GM12878 (cell line): ENCODE results near the gene PTGR3. TPM values are rescaled to one million over a fixed set of nuclear protein-coding genes. Genes with fewer than 3 reads are reported as not detected.

Experiments used
- ATAC-seq: fragments of 200-7000 bp; cut with Tn5 transposase; 3 replicates; pipeline ENCODE4 v1.9.1; 2020; ENCODE audit warnings: mild to moderate bottlenecking, moderate library complexity
- BruUV-seq: library from RNA; stranded (reverse); fragments of 400-500 nt; replicated peaks from 2 replicates; lab custom pipeline; 2021; lab: Mats Ljungman, UMichigan
- CTCF ChIA-PET: fragments of 300-600 bp; sonication (Branson Sonifier 250); formaldehyde crosslinking; extraction: SDS; loops from one replicate; lab custom pipeline; 2021; ENCODE audit warnings: inconsistent platforms; lab: Yijun Ruan, JAX
- POLR2A ChIA-PET: fragments of 350-600 bp; formaldehyde crosslinking; extraction: SDS; loops from one replicate; lab custom pipeline; 2021; ENCODE audit warnings: inconsistent platforms; lab: Charles Lee
- RAD21 ChIA-PET: fragments of 300-600 bp; sonication (Branson Sonifier 250); formaldehyde crosslinking; loops from one replicate; lab custom pipeline; 2023; ENCODE audit warnings: antibody characterized with exemption; ENCODE audit not compliant: unreplicated experiment; lab: Charles Lee
- SMC1A ChIA-PET: fragments of 300-600 bp; sonication (Branson Sonifier 250); formaldehyde crosslinking; loops from one replicate; lab custom pipeline; 2023; ENCODE audit not compliant: unreplicated experiment, uncharacterized antibody; lab: Charles Lee
- DNase-seq: peaks from one replicate; pipeline ENCODE4 v3.0.0-alpha.2; 2011; ENCODE audit warnings: low read depth, low spot score
- FAIRE-seq: peaks from 3 replicates; lab custom pipeline; 2011; peaks lifted over from hg19 to GRCh38; lab: Jason Lieb, UNC
- H2AFZ ChIP-seq: 2 replicates; pipeline ENCODE4 v1.6.0; 2011; ENCODE audit warnings: low read depth, low read length, control low read depth; ENCODE audit not compliant: control insufficient read depth
- H3K27ac ChIP-seq: 2 replicates; pipeline ENCODE4 v1.5.1; 2011; ENCODE audit warnings: control low read depth; ENCODE audit not compliant: control insufficient read depth, insufficient read depth
- H3K27me3 ChIP-seq, 2 experiments: replicated peaks in 1 of 2; 2 replicates each; pipeline versions ENCODE4 v1.6.0 to v1.6.1; 2011; ENCODE audit warnings: low read length in 1 of 2; ENCODE audit not compliant: control insufficient read depth in 2 of 2, insufficient read depth in 2 of 2
- H3K36me3 ChIP-seq, 2 experiments: 2 replicates each; pipeline ENCODE4 v1.5.1; 2011; ENCODE audit warnings: low read length in 1 of 2; ENCODE audit not compliant: control insufficient read depth in 2 of 2, insufficient read depth in 2 of 2
- H3K4me1 ChIP-seq: 2 replicates; pipeline ENCODE4 v1.6.1; 2011; ENCODE audit warnings: mild to moderate bottlenecking, low read length, moderate library complexity, mixed read lengths; ENCODE audit not compliant: control insufficient read depth, insufficient read depth
- H3K4me2 ChIP-seq: 2 replicates; pipeline ENCODE4 v1.6.0; 2011; ENCODE audit warnings: control low read depth; ENCODE audit not compliant: control insufficient read depth, insufficient read depth
- H3K4me3 ChIP-seq: fragments of 200-600 bp; sonication (generic); 2 replicates; pipeline ENCODE4 v1.5.1; 2016
- H3K79me2 ChIP-seq: 2 replicates; pipeline ENCODE4 v1.6.0; 2011; ENCODE audit warnings: low read length; ENCODE audit not compliant: control insufficient read depth, insufficient read depth
- H3K9ac ChIP-seq: 2 replicates; pipeline ENCODE4 v1.8.0; 2011; ENCODE audit warnings: low read length, control low read depth, mixed read lengths; ENCODE audit not compliant: control insufficient read depth, insufficient read depth
- H3K9me3 ChIP-seq: replicated peaks from 3 replicates; pipeline ENCODE4 v1.5.1; 2011; ENCODE audit warnings: mild to moderate bottlenecking, low read length; ENCODE audit not compliant: control insufficient read depth, insufficient read depth
- H4K20me1 ChIP-seq: 2 replicates; pipeline ENCODE4 v1.6.0; 2011; ENCODE audit not compliant: control insufficient read depth, insufficient read depth
- TCF7 ChIP-seq: IDR thresholded peaks from 2 replicates; pipeline ENCODE4 v1.6.1; 2014; ENCODE audit warnings: antibody characterized with exemption, borderline replicate concordance
- ZNF217 ChIP-seq: fragments of 450-650 bp; IDR thresholded peaks from 2 replicates; pipeline ENCODE4 v1.6.1; 2017; ENCODE audit warnings: antibody characterized with exemption, mild to moderate bottlenecking
- WGBS: methylation state at CpG from one replicate; pipeline ENCODE4 v1.1.6; 2016; ENCODE audit warnings: low lambda C conversion rate; ENCODE audit not compliant: insufficient replicate concordance, insufficient coverage; ENCODE audit errors: missing lambda C conversion rate; 5-methylcytosine and 5-hydroxymethylcytosine counted together
- in situ Hi-C: fragments of 300-500 bp; cut with MboI; formaldehyde crosslinking; loops from 9 replicates; pipeline ENCODE4 v1.14.3; 2018; ENCODE audit warnings: mixed read lengths
- intact Hi-C: fragments of 100-400 bp; cut with micrococcal nuclease; formaldehyde crosslinking; loops from one replicate; pipeline ENCODE4 v1.14.2; 2022; ENCODE audit not compliant: unreplicated experiment
- polyA plus RNA-seq, 11 experiments: library from polyadenylated mRNA; depleted of rRNA in 4 of 11; unstranded in 6 of 11; stranded (reverse) in 5 of 11; fragments of >200 nt; fragmentation: Nextera tagmentation in 4 of 11; fragmentation: Illumina TruSeq in 1 of 11; extraction: Ambion mirVana in 4 of 11; extraction: Trizol in 1 of 11; gene quantifications; 1 replicate in 1 of 11; 2 replicates in 10 of 11; pipeline versions ENCODE4 v1.2.1 to v1.2.3, GENCODE V29; 2011 to 2016; ENCODE audit warnings: inconsistent platforms in 2 of 11, missing spikeins in 2 of 11, low read depth in 1 of 11
- total RNA-seq, 4 experiments: library from RNA; depleted of rRNA in 3 of 4; stranded (reverse); fragments of >200 nt in 3 of 4; fragmentation: Illumina TruSeq in 1 of 4; extraction: Trizol in 1 of 4; gene quantifications; 2 replicates each; pipeline versions ENCODE4 v1.2.1 to v1.2.3, GENCODE V29; 2013 to 2021
- TF ChIP-seq, protein P1 (sequence below): fragments of 450-650 bp; IDR thresholded peaks from 2 replicates; pipeline ENCODE4 v1.6.1; 2016; ENCODE audit warnings: mild to moderate bottlenecking

The PTGR3 gene
- total and polyA plus RNA-seq, 10 of the 15 experiments (the other 5 are each of a cell fraction or from before 2014, with no cell fraction given) = 6.2 to 69.8 (median 21.9) TPM

DNA sequence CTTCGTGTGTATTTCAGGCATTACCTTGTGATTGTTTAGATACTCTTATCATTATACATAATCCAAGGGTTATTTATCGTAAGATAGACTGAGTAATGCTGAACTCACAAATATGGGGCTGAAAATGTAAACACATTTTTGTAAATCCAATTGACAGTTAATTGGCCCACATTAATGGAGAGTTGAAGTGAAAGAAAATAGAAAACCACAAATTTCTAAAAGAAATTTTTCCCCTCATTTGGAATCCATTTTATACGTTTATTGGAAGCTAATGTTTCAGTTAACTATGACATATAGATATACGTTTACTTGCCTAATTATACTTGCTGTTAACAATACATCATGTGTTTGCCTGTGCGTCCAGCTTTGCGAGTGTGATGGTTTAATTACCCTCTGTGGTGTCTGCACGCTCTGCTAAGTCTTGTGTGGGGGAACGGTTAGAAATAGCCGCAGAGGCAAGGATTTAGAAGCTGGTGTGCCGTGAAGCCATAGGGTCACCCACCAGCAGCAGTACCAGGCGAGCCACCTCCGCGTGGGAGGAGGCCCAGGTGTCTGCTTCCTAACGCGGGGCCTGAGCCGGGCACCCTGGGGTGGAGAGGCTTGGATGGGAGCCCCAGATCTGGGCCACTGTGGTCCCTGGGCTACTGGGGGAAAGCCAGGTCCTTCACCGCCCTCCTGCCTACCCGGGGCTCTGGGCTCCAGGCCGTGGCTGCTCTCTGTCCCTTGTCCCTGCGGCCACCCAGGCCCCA, 39.7 kb upstream of the PTGR3 start:
- no TSS peak for BruUV-seq

More for the DNA sequence above, 39.7 kb upstream of the PTGR3 start:
- peak overlapping the region; percentile 65 for H3K9ac ChIP-seq
- SMC1A ChIA-PET = interaction anchor here (0.9 kb wide), 1 partner anchor 13 kb away, joined by 3 read pairs; no protein-coding TSS in a partner anchor
- POLR2A ChIA-PET = interaction anchor here (0.7 kb wide), 1 partner anchor 20 kb away, joined by 4 read pairs; no protein-coding TSS in a partner anchor
- RAD21 ChIA-PET = interaction anchor here (0.6 to 1.0 kb wide), 3 partner anchors 9 to 39 kb away, joined by 3 read pairs; partner anchors contain the start of genes PTGR3 and TSHZ1
- in situ Hi-C loops = no loop called here
- H3K27me3 ChIP-seq = no peaks in the 10 kb centered on the region
- no peaks in the 10 kb centered on the region for H3K36me3 ChIP-seq
- H2AFZ ChIP-seq = peak overlapping the region; percentile 82
- no peak for ATAC-seq
- peaks cover 25% of the 10 kb centered on the region for H3K79me2 ChIP-seq
- peak; percentile 13 for FAIRE-seq
- TF ChIP-seq ZNF217 (no peak), TCF7 (no peak)
- TF ChIP-seq, protein P1, sequence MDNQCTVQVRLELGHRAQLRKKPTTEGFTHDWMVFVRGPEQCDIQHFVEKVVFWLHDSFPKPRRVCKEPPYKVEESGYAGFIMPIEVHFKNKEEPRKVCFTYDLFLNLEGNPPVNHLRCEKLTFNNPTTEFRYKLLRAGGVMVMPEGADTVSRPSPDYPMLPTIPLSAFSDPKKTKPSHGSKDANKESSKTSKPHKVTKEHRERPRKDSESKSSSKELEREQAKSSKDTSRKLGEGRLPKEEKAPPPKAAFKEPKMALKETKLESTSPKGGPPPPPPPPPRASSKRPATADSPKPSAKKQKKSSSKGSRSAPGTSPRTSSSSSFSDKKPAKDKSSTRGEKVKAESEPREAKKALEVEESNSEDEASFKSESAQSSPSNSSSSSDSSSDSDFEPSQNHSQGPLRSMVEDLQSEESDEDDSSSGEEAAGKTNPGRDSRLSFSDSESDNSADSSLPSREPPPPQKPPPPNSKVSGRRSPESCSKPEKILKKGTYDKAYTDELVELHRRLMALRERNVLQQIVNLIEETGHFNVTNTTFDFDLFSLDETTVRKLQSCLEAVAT = 0 out of 2 replicates have a peak, but pooled peaks have one; percentile 21
- H3K27ac ChIP-seq = peak overlapping the region; percentile 83
- CTCF ChIA-PET = no interaction called here
- no peak for DNase-seq
- no peaks in the 10 kb centered on the region for H3K9me3 ChIP-seq
- H3K4me3 ChIP-seq = peak overlapping the region; percentile 49; the same call in 1 of the 2 replicates
- WGBS = 93% methylated on average over 20 of the region's 20 CpGs
- H4K20me1 ChIP-seq = no peaks in the 10 kb centered on the region
- intact Hi-C loops = no loop called here
- peaks cover 14% of the 10 kb centered on the region for H3K4me1 ChIP-seq
- H3K4me2 ChIP-seq = peak overlapping the region; percentile 88
